H1 (cell line): ENCODE data around the gene PEX14. TPM values are rescaled to one million over a fixed set of nuclear protein-coding genes. Genes with fewer than 3 reads are reported as not detected.

ENCODE experiments used
- CTCF ChIA-PET: fragments of 300-600 bp; sonication (Branson Sonifier 250); formaldehyde crosslinking; loops from one replicate; lab custom pipeline; 2021; ENCODE audit not compliant: partially characterized antibody; lab: Charles Lee
- POLR2A ChIA-PET: fragments of 300-600 bp; sonication (Branson Sonifier 250); formaldehyde crosslinking; loops from one replicate; lab custom pipeline; 2021; ENCODE audit warnings: inconsistent platforms; ENCODE audit not compliant: partially characterized antibody; lab: Charles Lee
- DNase-seq, 2 experiments: peaks; one replicate each; pipeline versions ENCODE4 v3.0.0 to v3.0.0-alpha.2; 2010 to 2022; ENCODE audit warnings: low spot score in 2 of 2, low read depth in 1 of 2, mixed read lengths in 1 of 2
- FAIRE-seq: peaks from 2 replicates; lab custom pipeline; 2011; peaks lifted over from hg19 to GRCh38; lab: Jason Lieb, UNC
- H2AFZ ChIP-seq: 2 replicates; pipeline ENCODE4 v1.8.1; 2012; ENCODE audit warnings: low read length, inconsistent platforms
- H2AK5ac ChIP-seq: 2 replicates; pipeline ENCODE4 v1.6.1; 2013; ENCODE audit warnings: low read depth, low read length
- H2BK120ac ChIP-seq: replicated peaks from 2 replicates; pipeline ENCODE3; 2013; ENCODE audit warnings: low read depth, low read length, inconsistent platforms
- H2BK12ac ChIP-seq: 2 replicates; pipeline ENCODE4 v1.6.1; 2013; ENCODE audit warnings: low read depth, low read length
- H2BK15ac ChIP-seq: 2 replicates; pipeline ENCODE4 v1.6.1; 2013; ENCODE audit warnings: low read length
- H2BK20ac ChIP-seq: 2 replicates; pipeline ENCODE4 v1.6.1; 2013; ENCODE audit warnings: low read length
- H2BK5ac ChIP-seq: 2 replicates; pipeline ENCODE4 v1.6.1; 2013; ENCODE audit warnings: low read depth, low read length
- H3K14ac ChIP-seq: 2 replicates; pipeline ENCODE4 v1.6.1; 2013; ENCODE audit warnings: inconsistent platforms; ENCODE audit not compliant: insufficient read length
- H3K18ac ChIP-seq: 2 replicates; pipeline ENCODE4 v1.6.1; 2013; ENCODE audit warnings: low read length; ENCODE audit errors: extremely low read depth
- H3K23ac ChIP-seq: 2 replicates; pipeline ENCODE4 v1.6.1; 2013; ENCODE audit warnings: inconsistent platforms; ENCODE audit not compliant: insufficient read length
- H3K23me2 ChIP-seq: 2 replicates; pipeline ENCODE4 v1.6.1; 2013; ENCODE audit warnings: low read depth, low read length
- H3K27ac ChIP-seq: 2 replicates; pipeline ENCODE4 v1.6.1; 2011; ENCODE audit warnings: low read depth, low read length, inconsistent platforms
- H3K27me3 ChIP-seq, 4 experiments: replicated peaks in 1 of 4; 1 replicate in 1 of 4; 2 replicates in 3 of 4; pipeline versions ENCODE4 v1.6.1 to v1.8.1; 2011 to 2013; ENCODE audit warnings: low read length in 3 of 4, mild to moderate bottlenecking in 3 of 4, inconsistent platforms in 2 of 4, mixed read lengths in 2 of 4, moderate library complexity in 1 of 4; ENCODE audit not compliant: control insufficient read depth in 3 of 4, insufficient read depth in 3 of 4; ENCODE audit errors: extremely low read depth in 1 of 4
- H3K36me3 ChIP-seq, 4 experiments: 2 replicates each; pipeline versions ENCODE4 v1.6.1 to v1.8.1; 2011 to 2013; ENCODE audit warnings: mild to moderate bottlenecking in 4 of 4, low read length in 3 of 4, moderate library complexity in 2 of 4, control low read depth in 1 of 4, inconsistent platforms in 1 of 4; ENCODE audit not compliant: insufficient read depth in 4 of 4, control insufficient read depth in 2 of 4
- H3K4ac ChIP-seq: replicated peaks from 2 replicates; pipeline ENCODE3; 2013; ENCODE audit warnings: low read length, low read depth, mixed read lengths, inconsistent platforms; ENCODE audit not compliant: insufficient read length
- H3K4me1 ChIP-seq, 4 experiments: replicated peaks in 1 of 4; 1 replicate in 1 of 4; 2 replicates in 3 of 4; pipeline versions ENCODE4 v1.6.1 to v1.8.1; 2011 to 2013; ENCODE audit warnings: low read length in 3 of 4, inconsistent platforms in 2 of 4, mixed read lengths in 1 of 4; ENCODE audit not compliant: insufficient read depth in 4 of 4, control insufficient read depth in 3 of 4
- H3K4me2 ChIP-seq, 2 experiments: 2 replicates each; pipeline versions ENCODE4 v1.6.1 to v1.8.1; 2011 to 2013; ENCODE audit warnings: low read depth in 2 of 2, low read length in 2 of 2, control low read depth in 1 of 2, inconsistent platforms in 1 of 2, mild to moderate bottlenecking in 1 of 2; ENCODE audit not compliant: insufficient read depth in 1 of 2
- H3K4me3 ChIP-seq, 4 experiments: fragments of 200-600, 300-600 bp in 1 of 4; sonication (generic), shearing (Covaris generic), sonication (Bioruptor Twin) in 1 of 4; 2 replicates each; pipeline versions ENCODE4 v1.5.1 to v1.8.1; 2011 to 2016; ENCODE audit warnings: low read length in 4 of 4, low read depth in 3 of 4, control low read depth in 2 of 4, inconsistent platforms in 2 of 4, mild to moderate bottlenecking in 2 of 4, mixed read lengths in 1 of 4, moderate library complexity in 1 of 4; ENCODE audit not compliant: insufficient read depth in 2 of 4; ENCODE audit errors: extremely low read depth in 1 of 4
- H3K56ac ChIP-seq: replicated peaks from 2 replicates; pipeline ENCODE3; 2013; ENCODE audit warnings: low read depth, mild to moderate bottlenecking, mixed read lengths, low read length, inconsistent platforms; ENCODE audit not compliant: insufficient read length
- H3K79me1 ChIP-seq: 2 replicates; pipeline ENCODE4 v1.6.1; 2013; ENCODE audit warnings: low read depth, low read length, control low read depth
- H3K79me2 ChIP-seq, 2 experiments: 2 replicates each; pipeline versions ENCODE4 v1.6.1 to v1.8.1; 2012 to 2013; ENCODE audit warnings: low read length in 2 of 2, mild to moderate bottlenecking in 2 of 2, inconsistent platforms in 1 of 2; ENCODE audit not compliant: insufficient read depth in 2 of 2, control insufficient read depth in 1 of 2
- H3K9ac ChIP-seq, 4 experiments: replicated peaks in 1 of 4; 1 replicate in 1 of 4; 2 replicates in 3 of 4; pipeline versions ENCODE4 v1.6.1 to v1.8.1; 2011 to 2013; ENCODE audit warnings: low read depth in 3 of 4, low read length in 3 of 4, control low read depth in 2 of 4, mild to moderate bottlenecking in 2 of 4, moderate library complexity in 2 of 4, inconsistent platforms in 1 of 4; ENCODE audit errors: extremely low read depth in 1 of 4
- H3K9me3 ChIP-seq, 2 experiments: 2 replicates each; pipeline versions ENCODE4 v1.6.1 to v1.8.1; 2012 to 2013; ENCODE audit warnings: mild to moderate bottlenecking in 2 of 2, moderate library complexity in 2 of 2, control low read depth in 1 of 2, inconsistent platforms in 1 of 2, low read depth in 1 of 2, low read length in 1 of 2, mixed read lengths in 1 of 2; ENCODE audit not compliant: insufficient read depth in 2 of 2
- H4K20me1 ChIP-seq, 2 experiments: replicated peaks in 1 of 2; 2 replicates each; pipeline versions ENCODE3 to v1.8.1; 2011 to 2013; ENCODE audit warnings: inconsistent platforms in 2 of 2, low read length in 2 of 2, mild to moderate bottlenecking in 1 of 2; ENCODE audit not compliant: insufficient read depth in 2 of 2, control insufficient read depth in 1 of 2
- H4K5ac ChIP-seq: 2 replicates; pipeline ENCODE4 v1.6.1; 2013; ENCODE audit warnings: low read length, low read depth, mixed read lengths, inconsistent platforms; ENCODE audit not compliant: insufficient read length
- H4K8ac ChIP-seq: 2 replicates; pipeline ENCODE4 v1.8.0; 2013; ENCODE audit warnings: mild to moderate bottlenecking, moderate library complexity, low read length, inconsistent platforms; ENCODE audit not compliant: insufficient read depth; ENCODE audit errors: extremely low read depth
- H4K91ac ChIP-seq: replicated peaks from 2 replicates; pipeline ENCODE3; 2013; ENCODE audit warnings: low read length, mixed read lengths, inconsistent platforms; ENCODE audit not compliant: insufficient read length
- ASH2L ChIP-seq: fragments of 200-600, 300-600 bp; sonication (generic); IDR thresholded peaks from one replicate; pipeline ENCODE4 v1.7.1; 2017; ENCODE audit warnings: low read length
- GABPA ChIP-seq: IDR thresholded peaks from 2 replicates; pipeline ENCODE4 v1.6.1; 2011; ENCODE audit warnings: mild to moderate bottlenecking, low read length, moderate library complexity, borderline replicate concordance; ENCODE audit not compliant: insufficient read depth
- NANOG ChIP-seq: IDR thresholded peaks from 2 replicates; pipeline ENCODE4 v1.6.1; 2011; ENCODE audit warnings: low read length, low read depth, mild to moderate bottlenecking, inconsistent platforms; ENCODE audit not compliant: insufficient read depth, poor library complexity, severe bottlenecking
- RAD21 ChIP-seq, 2 experiments: IDR thresholded peaks in 1 of 2; conservative IDR thresholded peaks in 1 of 2; 2 replicates each; pipeline ENCODE4 v1.6.1; 2011; ENCODE audit warnings: low read depth in 2 of 2, low read length in 2 of 2, improper control_type of control experiment in 1 of 2, inconsistent platforms in 1 of 2, mild to moderate bottlenecking in 1 of 2, moderate library complexity in 1 of 2
- YY1 ChIP-seq: IDR thresholded peaks from 2 replicates; pipeline ENCODE4 v1.6.1; 2011; ENCODE audit warnings: low read depth, mild to moderate bottlenecking, low read length
- WGBS, 2 experiments: shearing (Covaris generic) in 1 of 2; methylation state at CpG; one replicate each; pipeline versions ENCODE4 v1.1.6 to v1.1.7; 2013 to 2015; ENCODE audit warnings: low lambda C conversion rate in 2 of 2, mixed read lengths in 2 of 2, inconsistent platforms in 1 of 2, low coverage in 1 of 2, missing lambda C conversion rate in 1 of 2; ENCODE audit not compliant: insufficient replicate concordance in 2 of 2, insufficient coverage in 1 of 2, insufficient read length in 1 of 2; ENCODE audit errors: extremely low coverage in 1 of 2, missing lambda C conversion rate in 1 of 2; 5-methylcytosine and 5-hydroxymethylcytosine counted together
- polyA plus RNA-seq, 7 experiments: library from polyadenylated mRNA; depleted of rRNA in 3 of 7; stranded (reverse) in 5 of 7; unstranded in 2 of 7; fragments of >200 nt in 5 of 7; fragments of 200-250 nt in 2 of 7; gene quantifications; 1 replicate in 5 of 7; 2 replicates in 1 of 7; 4 replicates in 1 of 7; pipeline versions ENCODE4 v1.2.1 to v1.2.3, GENCODE V29; 2011 to 2013; ENCODE audit warnings: missing spikeins in 2 of 7, mixed read lengths in 2 of 7
- total RNA-seq: library from RNA; stranded (reverse); fragmentation: NEBNext Ultra II Directional; extraction: Animal tissue kit (Norgen Biotek cat#: 25700); gene quantifications from 2 replicates; pipeline ENCODE4 v1.2.1, GENCODE V29; 2021

Gene PEX14
- total and polyA plus RNA-seq, 2 of the 8 experiments (the other 6 are each of a cell fraction or from before 2014, with no cell fraction given), result 13.0 to 19.8 TPM

GRCh38 chr1:10677491-10678391 is 203.0 kb downstream of the PEX14 start:
- H3K27ac ChIP-seq, result no peak overlapping the region
- peak overlapping the region; percentile 63 for H4K91ac ChIP-seq
- no peaks in the 10 kb centered on the region for H3K79me1 ChIP-seq
- H2BK12ac ChIP-seq, result peak overlapping the region; percentile 96
- DNase-seq (no peak), FAIRE-seq (no peak)
- no peak overlapping the region for H3K23ac ChIP-seq
- H3K56ac ChIP-seq, result no peak overlapping the region
- H3K23me2 ChIP-seq, result no peaks in the 10 kb centered on the region
- H2BK15ac ChIP-seq, result peak overlapping the region; percentile 24; the same call in 1 of the 2 replicates
- no peak overlapping the region for H3K14ac ChIP-seq
- 78% methylated on average over 27 of the region's 27 CpGs; no CpG with 5 or more reads in 1 of the 2 experiments for WGBS, 2 experiments
- H4K5ac ChIP-seq, result peak overlapping the region; percentile 8
- H3K9ac ChIP-seq, result no peak overlapping the region
- H2BK20ac ChIP-seq, result peak overlapping the region; percentile 93; the same call in 1 of the 2 replicates
- H3K36me3 ChIP-seq, result 0 out of 8 replicates have a peak, but pooled peaks cover 0 to 2% (median 0%) of the 10 kb centered on the region in 4 experiments
- H3K18ac ChIP-seq, result peak overlapping the region; percentile 87
- H4K8ac ChIP-seq, result no peak overlapping the region; the same call in 1 of the 2 replicates
- H3K4me1 ChIP-seq, result peaks cover 4 to 43% (median 33%) of the 10 kb centered on the region in 4 experiments
- H3K4me3 ChIP-seq, result no peak overlapping the region
- no peaks in the 10 kb centered on the region for H3K27me3 ChIP-seq
- H2AFZ ChIP-seq, result no peak overlapping the region
- no peak overlapping the region for H2BK120ac ChIP-seq
- H3K4me2 ChIP-seq, result peak overlapping the region; percentile 2 to 34; a peak in 3 of 4 replicates
- H3K9me3 ChIP-seq, result no peaks in the 10 kb centered on the region
- peak overlapping the region; percentile 93 for H2AK5ac ChIP-seq
- POLR2A ChIA-PET, result interaction anchor here (0.7 to 1.5 kb wide), 5 partner anchors 9 to 188 kb away, joined by 3 to 6 read pairs (median 3); no protein-coding TSS in a partner anchor
- peak overlapping the region; percentile 86; the same call in 1 of the 2 replicates for H2BK5ac ChIP-seq
- peaks cover 0 to 2% of the 10 kb centered on the region in 2 experiments for H4K20me1 ChIP-seq
- TF ChIP-seq YY1, result no peak
- peak; percentile 8 for TF ChIP-seq NANOG
- no peak for TF ChIP-seq ASH2L
- TF ChIP-seq GABPA, result no peak
- TF ChIP-seq RAD21 (IDR thresholded peaks at IDR 0.05 in 1 of 2, conservative IDR thresholded peaks at IDR 0.05 in 1 of 2; ENCODE audit: low read depth in 2 of 2, low read length in 2 of 2), result no peak
- CTCF ChIA-PET, result interaction anchor here (0.7 to 3.3 kb wide), 14 partner anchors 11 to 467 kb away, joined by 3 to 10 read pairs (median 4); partner anchors contain the start of gene KIF1B
- no peaks in the 10 kb centered on the region for H3K79me2 ChIP-seq
- H3K4ac ChIP-seq, result no peak overlapping the region
